Brain pericyte (primary cell): Measurements from ENCODE around the gene FAM174C.
"Not testable (repeated sequence)": the region's sequence is repeated elsewhere in the genome, so short reads cannot be mapped to it uniquely, and the experiment has no call there.

Experiments
- DNase-seq: peaks from one replicate; pipeline ENCODE4 v3.0.0-alpha.2; 2012; ENCODE audit warnings: low read depth, low spot score

Gene FAM174C

DNA sequence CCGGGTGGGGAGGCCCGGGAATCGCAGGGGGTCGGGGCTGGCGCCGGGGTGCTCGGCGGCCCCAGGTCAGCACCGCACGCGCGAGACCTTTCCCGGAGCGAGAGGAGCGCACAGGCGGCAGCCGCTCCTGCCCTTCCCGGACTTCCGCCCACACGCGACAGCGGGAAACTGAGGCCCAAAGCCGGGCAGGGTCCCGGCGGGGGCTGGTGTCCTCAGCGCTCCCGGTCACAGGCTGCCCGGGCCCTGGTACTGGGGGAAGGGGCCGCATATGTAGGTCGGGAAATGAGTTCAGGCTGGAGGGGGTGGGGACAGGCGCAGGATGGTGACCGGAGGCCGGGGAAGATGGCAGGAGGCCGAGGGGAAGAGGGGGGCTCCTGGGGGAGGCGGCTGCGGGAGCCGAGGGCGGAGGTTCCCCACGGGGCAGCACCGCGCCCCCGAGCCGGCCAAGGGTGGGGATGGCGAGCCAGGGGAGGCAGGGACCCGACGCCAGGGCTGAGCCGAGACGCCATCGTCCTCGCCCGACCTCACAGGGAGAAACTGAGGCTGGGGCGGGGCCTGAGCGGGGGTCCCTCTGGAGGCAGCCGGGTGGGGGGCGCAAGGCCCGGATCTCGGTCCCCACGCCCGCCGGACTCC is 38.2 kb upstream of the FAM174C start:
- DNase-seq, result no peak

DNA sequence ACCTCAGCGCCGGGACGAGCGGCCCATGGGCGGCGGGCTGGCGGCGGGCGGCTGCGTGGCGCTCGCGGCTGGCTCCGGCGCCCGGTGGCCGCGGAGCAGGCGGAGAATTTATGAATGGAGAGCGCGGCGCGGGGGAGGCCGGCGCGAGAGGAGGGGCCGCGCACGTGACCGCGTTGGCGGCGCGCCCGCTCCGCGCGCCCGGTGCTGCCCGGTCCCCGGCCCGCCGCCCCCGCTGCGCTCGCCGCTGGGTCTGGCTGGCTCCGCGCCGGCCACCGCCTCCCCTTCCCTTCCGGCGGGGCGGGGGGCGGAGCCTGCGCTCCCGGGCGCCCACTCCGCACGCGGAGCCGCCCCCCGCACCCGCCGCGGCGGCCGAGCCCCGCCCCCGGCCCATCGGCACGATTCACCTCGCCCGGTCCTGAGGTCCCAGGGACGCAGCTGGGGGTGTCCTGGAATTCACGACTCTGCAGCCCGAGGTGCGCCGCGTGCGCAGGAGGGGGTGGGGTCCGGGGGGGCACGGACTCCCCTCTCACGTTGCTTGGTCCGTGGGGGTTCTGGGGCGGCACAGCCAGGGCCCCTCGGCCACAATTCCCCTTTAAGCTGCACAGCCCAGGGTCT is 37.5 kb upstream of the FAM174C start, which contains the start of gene CBARP:
Gene CBARP (minus strand): TSS at position 252 of the 615 bp plus-strand sequence. CDS start 1,905 bp downstream, outside the sequence.
- DNase-seq, result no peak

DNA sequence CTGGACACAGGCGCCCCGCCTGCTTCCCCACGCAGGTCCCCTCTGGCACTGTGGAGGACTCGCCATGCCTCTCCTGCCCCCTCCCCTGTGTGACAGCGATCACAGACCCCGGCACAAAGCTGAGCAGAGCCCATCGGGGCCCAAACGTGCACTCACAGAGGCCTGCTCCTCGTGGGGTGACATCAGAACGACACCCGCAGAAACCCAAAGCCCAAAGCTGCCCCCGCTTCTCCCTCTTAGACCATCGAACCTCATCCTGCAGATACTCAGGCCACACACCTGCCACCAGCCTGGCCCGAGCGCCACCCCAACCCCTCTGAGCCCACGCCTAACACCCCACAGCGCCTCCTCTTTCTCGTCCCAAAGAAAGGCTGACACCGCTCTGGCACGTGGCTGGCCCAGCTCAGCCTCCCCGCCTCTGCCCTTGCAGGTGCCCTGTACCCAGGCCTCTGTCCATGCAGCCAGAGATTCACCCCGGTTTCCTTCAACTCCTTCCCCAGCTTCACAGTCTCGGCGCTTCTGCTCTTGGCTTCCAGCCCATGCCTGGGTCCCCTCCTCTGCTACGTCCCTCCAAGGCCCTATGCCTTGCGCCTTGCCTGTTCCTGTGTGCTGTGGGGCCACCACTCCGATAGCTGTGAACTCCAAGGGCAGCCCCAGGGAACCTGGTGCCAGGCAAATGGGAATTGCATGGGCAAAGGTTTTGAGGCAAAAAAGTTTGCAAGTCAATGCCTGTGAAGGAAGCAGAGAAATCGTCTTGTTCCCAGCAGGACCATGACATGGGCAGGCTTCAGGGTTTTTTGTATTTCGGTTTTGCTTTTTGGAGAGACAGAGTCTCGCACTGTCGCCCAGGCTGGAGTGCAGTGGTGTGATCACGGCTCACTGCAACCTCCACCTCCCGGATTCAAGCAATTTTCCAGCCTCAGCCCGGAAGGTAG is 36.7 kb upstream of the FAM174C start:
- DNase-seq, result no peak

DNA sequence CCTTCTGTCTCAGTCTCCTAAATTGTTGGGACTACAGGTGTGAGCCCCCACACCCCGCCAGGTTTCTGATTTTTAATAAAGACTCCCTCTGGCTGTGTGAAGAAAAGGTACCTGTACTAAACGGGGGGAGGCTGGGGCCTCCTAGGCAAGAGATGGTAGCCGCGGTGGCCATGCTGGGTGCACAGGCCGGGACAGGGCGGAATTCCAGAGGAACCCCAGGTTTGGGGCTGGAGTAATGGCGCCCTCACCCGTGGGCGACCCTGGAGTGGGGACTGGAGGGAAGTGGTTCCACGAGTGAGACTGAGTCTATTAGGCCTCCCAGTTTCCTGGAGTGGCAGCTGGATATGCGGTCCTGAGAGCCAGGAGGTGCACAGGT is 35.9 kb upstream of the FAM174C start:
- DNase-seq, result no peak

DNA sequence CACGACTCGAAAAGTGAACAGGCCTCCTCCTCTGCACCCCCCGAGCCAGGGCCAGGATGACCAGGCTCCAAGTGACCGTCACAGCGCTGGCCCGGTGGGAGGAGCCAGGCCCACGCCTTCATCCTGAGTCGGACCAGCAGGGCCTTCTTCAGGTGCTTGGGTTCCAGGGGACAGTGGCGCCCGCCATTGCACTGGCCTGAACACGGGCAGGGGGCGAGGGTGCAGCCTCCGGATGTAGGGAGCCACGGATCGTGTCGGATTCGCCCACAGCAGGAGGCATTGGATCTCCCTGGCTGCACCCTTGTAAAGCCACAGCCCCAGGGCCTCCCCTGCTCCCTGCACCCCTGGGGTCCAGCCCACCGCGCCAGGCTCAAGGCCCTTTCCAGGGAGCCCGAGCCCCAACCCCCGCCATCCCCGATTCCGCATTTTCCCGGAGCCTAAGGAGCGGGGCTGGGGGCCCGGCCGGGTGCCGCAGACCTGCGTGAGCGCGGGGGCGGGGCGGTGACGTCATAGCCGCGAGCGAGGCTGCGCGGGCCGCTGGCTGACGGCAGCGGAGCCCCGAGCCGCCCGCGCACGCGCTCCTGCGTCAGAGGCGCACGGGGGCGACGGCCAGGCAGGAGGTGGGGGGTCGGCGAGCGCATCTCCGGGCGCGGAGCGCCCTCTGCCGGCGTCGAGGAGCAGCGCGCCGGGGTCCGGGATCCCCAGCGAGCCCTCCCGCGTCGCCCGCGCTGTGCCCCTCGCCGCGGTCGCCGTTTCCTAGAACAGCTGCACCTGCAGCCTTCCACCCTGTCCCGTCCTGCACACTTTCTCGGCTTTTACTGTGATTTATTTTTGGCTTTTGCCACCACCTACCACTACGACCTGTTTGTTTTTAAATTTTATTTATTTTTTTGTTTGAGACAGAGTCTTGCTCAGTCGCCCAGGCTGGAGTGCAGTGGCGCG is 35.3 kb upstream of the FAM174C start:
- DNase-seq, result no peak

DNA sequence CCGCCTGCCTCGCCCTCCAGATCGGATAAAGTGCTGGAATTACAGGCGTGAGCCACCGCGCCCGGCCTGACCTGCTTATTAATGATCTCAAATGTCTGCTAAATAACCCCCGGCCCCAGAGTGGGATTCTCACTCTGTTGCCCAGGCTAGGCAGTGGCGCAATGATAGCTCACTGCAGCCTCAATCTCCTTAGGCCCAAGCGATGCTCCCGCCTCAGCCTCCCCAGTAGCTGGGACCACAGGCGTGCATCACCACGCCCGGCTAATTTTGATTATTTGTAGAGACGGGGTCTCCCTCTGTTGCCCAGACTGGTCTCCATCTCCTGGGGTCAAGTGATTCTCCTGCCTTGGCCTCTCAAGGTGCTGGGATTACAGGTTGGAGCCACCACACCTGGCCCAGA is 34.4 kb upstream of the FAM174C start:
- DNase-seq, result no peak

DNA sequence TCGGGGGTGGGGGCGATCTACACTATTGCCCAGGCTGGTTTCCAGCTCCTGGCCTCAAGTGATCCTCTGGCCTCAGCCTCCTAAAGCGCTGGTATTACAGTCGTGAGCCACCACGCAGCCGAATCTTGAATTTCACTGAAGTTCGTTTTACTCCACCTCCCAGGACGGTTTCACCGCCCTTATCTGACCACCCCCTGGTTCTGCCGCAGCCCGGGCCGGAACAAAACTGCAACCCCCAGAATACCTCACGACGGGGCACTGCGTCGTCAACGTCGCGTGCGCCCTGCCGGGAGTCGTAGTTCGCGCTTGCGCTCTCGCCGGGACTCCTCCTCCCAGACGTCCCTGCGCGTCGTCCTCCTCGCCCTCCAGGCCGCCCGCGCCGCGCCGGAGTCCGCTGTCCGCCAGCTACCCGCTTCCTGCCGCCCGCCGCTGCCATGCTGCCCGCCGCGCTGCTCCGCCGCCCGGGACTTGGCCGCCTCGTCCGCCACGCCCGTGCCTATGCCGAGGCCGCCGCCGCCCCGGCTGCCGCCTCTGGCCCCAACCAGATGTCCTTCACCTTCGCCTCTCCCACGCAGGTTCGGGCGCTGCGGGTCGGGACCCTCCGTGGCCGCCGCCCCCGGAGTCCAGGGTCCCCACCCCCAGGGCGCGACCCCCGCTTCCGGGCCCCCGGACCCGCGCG is 33.8 kb upstream of the FAM174C start, which contains the start of gene ATP5F1D:
Gene ATP5F1D (plus strand): TSS at position 335 of the 679 bp plus-strand sequence. CDS start 100 bp downstream, at position 435.
- DNase-seq, result no peak

DNA sequence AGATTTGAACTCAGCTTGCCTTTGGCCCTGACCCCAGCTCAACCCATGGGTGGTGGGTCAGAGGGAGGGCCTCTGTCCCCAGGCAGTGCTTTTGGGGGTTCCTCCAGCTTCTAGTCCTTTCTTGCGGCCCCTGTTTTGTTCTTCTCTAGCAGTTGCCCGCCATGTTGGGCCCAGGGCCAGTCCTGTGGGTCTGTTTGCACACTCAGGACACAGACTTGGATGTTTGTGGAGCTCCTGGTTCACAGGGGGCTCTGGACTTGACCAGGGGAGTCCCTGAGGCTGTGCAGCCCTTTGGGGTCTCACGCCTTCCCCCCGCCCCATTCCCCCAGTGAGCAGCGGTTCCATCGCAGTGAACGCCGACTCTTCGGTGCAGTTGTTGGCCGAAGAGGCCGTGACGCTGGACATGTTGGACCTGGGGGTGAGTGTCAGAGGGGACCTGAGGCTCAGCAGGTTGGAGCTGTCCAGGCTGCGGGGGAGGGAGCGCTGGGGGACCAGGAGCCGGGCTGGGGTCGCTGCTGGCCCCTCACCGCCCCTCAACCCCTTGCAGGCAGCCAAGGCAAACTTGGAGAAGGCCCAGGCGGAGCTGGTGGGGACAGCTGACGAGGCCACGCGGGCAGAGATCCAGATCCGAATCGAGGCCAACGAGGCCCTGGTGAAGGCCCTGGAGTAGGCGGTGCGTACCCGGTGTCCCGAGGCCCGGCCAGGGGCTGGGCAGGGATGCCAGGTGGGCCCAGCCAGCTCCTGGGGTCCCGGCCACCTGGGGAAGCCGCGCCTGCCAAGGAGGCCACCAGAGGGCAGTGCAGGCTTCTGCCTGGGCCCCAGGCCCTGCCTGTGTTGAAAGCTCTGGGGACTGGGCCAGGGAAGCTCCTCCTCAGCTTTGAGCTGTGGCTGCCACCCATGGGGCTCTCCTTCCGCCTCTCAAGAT is 31.3 kb upstream of the FAM174C start:
- DNase-seq, result no peak

DNA sequence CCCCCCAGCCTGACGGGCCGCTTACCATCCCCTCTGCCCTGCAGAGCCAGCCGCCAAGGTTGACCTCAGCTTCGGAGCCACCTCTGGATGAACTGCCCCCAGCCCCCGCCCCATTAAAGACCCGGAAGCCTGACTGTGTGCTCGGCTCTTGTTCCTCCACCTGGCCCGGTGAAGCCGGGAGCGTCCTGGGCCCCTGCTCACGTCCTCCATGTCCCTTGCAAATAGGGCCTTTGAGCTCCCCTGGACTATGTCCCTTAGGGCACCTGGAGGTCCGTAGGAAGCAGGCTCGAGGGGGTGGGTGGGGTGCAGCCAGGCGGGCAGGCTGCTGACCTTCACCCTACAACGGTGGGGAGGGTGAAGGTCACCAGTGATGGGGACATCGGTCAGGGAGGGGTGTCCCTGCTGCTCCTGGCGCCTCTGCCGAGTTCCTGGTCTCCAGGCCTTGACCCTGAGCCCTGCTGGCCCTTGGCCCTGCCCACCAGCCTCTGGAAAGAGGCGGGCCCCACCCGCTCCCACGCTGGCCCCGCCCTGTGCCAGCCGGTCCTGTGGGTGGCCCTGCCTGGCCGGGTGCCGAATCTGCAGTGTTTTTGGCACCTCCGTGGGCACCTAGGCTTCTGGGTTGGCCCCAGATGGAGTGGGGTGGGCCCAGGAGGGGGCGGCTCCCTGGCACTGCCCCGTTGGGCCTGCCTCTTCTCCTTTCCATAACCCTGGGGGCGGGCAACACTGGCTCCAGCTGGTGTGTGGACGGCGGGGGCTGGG is 30.5 kb upstream of the FAM174C start:
- DNase-seq, result no peak

DNA sequence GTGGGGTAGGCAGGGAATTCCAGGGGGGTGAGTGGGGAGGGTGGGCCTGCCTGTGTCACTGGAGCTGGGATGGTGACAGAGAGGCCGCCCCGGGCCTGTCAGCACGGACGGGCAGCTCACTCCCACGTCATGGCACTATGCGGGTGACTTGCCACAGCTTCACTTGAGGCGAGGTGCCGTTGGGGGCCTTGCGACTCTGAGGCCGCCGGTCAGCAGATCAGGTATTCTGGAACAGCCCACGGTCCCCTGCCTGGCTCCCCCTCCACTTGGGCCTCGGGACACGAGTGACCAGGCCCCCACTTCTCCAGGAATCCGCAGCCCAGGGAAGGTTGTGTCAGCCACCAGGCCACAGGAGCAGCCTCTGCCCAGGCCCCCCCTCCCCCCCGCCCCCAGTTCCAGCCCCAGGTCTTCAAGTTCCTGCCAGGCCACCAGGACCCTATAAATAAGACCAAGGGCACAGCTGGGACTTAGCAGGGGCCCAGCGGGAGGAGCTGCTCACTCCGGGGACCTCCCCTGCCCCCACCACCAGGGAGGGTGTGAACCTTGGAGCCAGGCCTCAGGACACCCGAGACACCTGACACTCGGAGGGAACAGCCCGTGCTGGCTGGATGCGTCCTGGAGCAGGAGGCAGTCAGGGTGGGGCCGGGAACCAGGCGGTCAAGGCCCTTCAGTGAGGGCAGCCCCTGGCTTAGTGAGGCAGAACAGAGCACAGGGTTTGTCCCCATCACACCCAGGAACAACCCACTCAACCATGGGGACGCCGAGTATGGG is 29.7 kb upstream of the FAM174C start:
- no peak for DNase-seq

DNA sequence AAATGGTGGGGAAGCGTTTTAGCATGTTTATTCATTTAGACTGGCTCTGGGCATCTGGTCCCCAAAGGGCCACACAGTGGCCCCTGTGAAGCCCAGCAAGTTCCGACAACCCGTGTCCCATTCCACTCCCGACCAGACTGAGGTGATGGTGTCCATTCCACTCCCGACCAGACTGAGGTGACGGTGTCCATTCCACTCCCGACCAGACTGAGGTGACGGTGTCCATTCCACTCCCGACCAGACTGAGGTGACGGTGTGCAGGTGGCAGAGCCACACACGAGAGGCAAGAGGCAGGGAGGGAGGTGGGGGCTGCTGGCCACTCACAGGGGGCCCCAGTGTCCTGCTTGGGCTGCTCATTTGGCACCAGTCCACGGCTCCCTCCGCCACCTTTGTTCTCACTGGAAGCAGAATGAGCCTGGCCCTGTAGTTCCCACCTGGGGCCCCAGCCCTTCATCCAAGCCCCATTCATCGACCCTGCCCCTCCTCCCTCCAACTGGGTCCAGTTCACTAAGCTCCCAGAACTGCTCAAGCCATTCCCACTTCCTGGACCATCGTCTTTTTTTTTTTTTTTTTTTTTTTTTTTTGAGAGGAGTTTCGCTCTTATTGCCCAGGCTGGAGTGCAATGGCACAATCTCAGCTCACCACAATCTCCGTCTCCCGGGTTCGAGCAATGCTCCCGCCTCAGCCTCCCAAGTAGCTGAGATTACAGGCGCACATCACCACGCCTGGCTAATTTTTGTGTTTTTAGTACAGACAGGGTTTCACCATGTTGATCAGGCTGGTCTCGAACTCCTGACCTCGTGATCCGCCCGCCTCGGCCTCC is 28.9 kb upstream of the FAM174C start:
- DNase-seq, result not testable (repeated sequence)

DNA sequence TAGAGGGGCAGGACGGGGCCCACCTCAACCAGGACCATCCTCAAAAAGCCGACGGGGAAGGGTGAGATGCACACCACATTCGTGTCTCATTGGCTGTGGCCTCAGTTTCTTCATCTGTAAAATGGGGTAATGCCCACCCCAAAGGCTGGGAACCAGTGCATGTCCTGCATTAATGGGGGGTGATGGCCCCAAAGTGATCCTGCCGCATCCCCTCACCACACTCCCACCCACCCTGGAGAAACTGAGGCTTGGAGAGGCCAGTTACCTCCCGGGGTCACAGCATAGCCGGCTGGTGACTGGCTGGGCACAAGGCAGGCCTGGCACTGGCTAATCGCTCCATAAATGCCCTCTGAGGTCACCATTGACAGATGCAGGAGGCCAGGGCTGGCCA is 27.6 kb upstream of the FAM174C start:
- no peak for DNase-seq

DNA sequence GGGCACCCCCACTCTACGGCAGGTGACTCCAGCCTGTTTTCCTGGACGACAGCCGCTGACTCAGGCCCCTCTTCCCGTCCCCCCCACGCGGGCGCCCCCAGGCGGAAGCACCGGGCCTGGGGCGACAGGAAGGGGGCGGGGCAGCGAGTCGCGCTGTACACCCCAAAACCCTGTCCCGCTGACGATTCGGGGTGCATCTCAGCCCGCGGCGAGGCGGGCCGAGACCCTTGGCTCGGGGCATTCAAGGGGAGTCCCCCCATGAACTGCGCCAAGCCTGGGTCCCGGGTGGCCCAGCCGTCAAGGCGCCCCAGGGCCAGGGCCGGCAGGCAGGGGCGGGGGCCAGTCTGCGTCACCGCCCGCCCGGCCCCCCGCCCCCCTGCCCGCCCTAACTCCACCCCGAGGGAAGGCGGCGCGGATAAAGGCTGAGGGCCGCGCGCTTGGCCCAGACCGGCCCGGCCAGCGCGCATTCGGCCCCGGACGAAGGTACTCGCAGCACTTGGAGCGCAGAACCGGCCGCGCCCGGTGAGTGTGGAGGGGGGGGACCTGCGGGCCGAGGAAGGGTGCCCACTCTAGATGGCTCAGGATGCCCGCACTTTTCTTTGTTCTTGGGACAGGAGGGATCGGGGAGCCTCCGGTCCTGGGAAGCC is 27.1 kb upstream of the FAM174C start, which contains the start of gene MIDN:
Gene MIDN (plus strand): TSS at position 445 of the 647 bp plus-strand sequence. CDS start 1,714 bp downstream, outside the sequence.
- DNase-seq, result no peak

DNA sequence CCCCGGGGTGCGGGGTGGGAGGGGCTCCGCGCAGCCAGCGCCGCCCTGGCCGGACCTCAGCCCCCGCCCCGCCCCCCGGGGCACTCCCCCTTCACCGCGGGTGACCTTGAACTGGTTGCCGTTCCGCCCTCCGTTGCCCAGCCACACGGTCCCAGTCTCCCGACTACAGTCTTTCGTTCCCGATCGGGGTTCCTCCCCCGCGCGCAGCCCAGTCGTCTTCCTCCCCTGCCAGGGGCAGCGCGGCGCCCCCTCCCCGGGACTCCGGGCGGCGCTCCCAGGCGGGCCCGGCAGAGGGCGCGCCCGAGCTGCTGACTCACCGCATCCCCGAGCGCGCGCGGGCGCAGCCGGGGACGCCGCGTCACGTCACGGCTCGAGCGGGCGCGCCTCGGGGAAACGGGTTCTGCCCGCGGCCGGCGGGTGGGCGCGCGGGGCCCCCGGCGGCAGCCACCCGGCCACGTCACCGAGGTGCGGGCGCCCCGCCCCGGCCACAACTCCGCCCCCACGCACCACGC is 26.5 kb upstream of the FAM174C start:
- DNase-seq, result no peak

DNA sequence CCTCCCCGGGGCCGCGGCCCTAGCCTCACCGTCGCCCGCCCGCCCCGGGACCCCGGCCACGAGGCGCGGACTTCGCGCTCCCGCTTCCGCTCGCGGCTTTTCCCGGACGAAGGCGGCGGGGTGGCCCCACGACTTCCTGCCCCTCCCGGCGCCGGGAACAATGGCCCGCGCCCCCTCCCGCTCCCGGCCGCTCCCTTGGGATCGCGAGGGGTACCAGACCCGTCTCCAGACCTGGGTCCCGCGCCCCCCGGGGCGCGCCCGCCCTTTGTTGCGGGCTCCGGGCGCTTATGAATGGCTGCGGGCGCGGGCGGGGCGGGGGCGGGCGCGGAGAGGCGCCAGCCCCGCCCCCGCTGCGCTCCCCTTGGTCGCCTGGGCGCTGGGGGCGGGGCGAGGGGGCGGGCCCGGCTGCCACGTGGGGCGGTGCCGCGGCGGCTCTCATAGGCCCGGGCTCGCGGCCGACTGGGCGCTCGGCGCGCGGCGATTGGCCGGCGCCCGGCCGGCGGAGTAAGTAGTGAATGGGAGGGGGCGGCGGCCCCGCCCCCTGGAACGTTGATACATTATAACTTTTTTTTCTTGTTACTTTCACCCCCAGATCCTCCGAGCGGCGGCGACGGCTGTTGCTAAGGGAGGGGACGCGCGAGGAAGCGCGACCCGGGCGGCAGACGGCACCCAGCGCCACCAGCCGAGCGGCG is 25.9 kb upstream of the FAM174C start:
- DNase-seq, result peak; percentile 81

DNA sequence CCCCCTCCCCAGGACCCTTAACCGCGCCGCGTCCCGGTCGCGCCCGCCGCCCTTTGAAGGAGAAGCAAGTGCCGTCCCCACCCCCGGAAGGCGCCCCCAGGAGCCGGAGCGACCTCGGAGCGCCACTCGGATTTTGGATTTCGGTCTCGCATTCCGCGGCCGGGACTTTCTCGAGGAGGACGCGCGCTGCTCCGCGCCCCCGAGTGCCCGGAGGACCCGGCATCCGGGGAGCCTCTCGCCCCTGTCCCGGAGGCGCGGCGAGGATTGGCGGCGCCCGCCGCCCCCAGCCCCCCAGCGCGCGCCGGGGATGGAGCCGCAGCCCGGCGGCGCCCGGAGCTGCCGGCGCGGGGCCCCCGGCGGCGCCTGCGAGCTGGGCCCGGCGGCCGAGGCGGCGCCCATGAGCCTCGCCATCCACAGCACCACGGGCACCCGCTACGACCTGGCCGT is 25.3 kb upstream of the FAM174C start:
- DNase-seq, result no peak
